ENCODE data around the gene SLC25A21. TPM values are rescaled to one million over a fixed set of nuclear protein-coding genes. Genes with fewer than 3 reads are reported as not detected.

Gene SLC25A21
- total RNA-seq, 1 experiment from 2014 or later = 37.0 TPM

DNA sequence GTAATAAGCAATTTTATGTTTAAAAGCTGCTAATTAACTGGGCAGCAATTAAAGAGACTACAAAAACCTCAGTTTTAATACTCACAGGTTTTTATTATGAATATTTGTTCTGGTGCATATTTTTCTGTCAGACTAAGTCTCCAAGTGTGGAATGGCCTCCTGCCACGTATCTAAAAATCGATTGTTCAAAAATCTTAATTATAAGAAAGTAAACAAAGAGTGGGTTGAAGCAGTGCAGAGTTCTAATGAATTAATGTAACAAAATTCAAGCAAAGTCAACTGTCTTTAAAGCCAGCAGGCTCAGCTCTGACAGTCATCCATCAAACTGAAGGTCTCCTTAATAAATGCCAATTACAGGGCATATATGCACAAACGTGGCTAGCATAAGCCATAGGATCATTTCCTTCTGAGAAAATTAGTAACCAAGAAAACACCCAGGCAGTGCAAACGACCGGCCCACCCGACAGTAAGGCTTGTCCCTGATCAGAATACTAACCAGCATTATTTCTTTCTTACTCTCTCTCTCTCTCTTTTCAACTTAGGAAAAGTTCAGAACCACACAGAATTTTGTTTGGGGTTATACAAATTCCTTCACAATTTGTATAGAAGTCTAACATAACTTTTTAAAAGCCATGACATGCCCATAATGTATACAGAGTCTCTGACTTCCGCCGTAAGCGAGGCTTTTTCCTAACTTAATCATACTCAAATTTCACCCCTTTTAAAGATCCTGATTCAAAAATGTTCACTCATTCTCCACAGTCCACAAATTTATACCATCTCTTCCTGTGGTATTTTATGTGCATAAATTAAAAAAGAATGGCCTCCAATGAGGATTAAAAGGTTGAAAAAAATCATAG is 83.8 kb downstream of the SLC25A21 start:
- peak; percentile 35 for DNase-seq (ENCODE audit: low read depth)

DNA sequence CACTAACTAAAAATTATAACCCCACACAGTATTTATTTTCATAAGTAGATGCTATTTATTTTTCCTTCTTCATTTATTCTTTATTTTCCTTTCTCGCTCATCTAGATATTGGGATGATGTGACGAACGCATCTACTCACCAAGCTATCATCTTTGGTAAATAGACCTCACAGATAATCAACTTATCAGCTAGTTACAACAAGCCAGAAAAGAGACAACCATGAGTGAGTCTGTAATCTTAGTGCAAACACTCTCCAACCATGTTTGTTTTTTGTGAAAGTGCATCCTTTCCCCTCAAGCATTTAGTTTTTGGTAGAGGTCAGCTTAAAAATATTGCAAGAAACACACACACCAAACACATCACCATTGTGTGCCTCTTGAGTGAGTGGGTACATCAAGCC is 84.9 kb downstream of the SLC25A21 start:
- no peak for DNase-seq (ENCODE audit: low read depth)

DNA sequence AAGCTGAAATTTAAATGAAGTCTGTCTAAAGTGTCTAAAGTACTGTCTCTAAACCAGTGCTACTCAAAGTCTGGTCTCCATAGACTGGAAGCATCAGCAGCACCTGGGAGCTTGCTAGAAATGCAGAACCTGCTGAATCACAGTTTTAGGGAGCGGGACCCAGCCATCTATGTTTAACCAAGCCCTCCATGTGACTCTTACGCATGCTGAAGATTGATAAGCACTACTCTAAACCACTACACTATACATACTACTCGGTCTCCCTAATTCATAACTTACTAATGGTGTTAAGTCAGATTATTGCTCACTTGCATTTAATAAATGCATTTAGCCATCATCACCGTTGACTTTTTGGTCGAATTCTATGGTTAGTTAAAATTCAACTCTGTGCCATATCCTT is 88.8 kb downstream of the SLC25A21 start:
- DNase-seq (ENCODE audit: low read depth) = peak; percentile 70

DNA sequence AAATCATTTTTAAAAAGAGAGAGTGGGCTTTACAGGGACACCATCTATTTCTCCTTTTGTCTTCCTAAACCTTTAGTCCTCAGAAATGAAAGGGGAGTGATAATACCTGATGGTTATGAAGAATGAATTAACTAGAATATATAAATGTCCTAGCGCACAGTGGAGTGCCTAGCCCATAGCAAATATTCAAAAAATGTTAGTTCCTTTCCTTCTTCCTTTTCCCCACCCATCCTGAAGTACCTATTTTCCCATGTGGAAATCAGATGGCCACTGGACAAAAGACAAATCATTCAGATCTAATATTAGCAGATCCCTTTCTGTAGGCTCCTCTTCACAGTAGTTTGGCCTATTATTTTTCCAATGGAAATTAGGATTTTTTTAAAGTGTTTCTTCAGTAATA is 90.0 kb downstream of the SLC25A21 start:
- DNase-seq (ENCODE audit: low read depth) = no peak

DNA sequence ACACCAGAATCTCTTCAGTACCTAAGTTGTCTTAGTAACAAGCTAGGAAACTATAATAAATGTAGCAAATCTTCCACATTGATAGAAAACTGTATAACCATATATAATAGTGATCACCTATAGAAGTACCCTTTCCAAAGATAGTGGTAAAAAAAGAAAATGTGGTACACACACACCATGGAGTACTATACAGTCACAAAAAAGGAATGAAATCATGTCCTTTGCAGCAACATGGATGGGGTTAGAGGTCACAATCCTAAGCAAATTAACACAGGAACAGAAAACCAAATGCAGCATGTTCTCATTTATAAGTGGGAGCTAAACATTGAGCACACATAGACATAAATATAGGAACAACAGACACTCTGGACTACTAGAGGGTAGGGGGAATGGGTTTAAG is 90.5 kb downstream of the SLC25A21 start:
- DNase-seq (ENCODE audit: low read depth) = no peak

DNA sequence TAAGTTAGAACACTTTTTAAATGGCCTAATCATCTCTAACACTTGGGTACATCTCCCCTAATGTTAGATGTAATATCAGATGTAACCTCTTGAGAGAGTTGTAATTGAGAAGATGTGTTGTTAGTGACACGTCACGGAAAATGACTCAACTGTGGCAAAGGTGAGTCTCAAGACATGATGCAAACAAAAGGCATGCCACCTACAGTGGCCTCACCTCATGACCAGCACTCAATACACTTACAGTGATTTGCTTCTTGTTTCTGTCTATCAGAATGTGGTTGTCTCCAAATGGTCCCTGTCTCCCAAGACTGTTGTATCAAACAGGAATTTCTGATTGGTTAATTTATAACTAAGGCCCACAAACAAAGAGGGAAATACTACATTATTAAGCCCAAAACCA is 91.2 kb downstream of the SLC25A21 start:
- DNase-seq (ENCODE audit: low read depth) = peak; percentile 95

DNA sequence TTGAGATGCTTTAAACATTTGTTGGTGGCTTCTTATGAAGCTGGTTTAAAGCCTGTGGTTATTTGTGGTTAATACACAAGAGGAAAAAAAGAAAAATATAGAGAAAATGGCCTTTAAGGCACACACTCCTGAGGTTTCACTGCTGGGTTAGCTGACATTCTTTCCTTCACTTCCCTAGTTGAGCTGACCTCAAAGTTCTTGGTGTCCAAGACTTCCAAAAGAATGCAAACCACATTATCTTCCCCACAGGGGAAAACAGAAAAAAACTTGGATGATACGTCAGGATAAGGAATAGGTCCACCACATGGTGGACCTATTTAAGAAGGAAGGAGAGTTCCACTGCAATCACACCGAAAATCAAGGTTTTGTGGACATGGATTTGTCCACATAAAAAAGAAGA is 94.3 kb downstream of the SLC25A21 start:
- DNase-seq (ENCODE audit: low read depth) = peak; percentile 61

DNA sequence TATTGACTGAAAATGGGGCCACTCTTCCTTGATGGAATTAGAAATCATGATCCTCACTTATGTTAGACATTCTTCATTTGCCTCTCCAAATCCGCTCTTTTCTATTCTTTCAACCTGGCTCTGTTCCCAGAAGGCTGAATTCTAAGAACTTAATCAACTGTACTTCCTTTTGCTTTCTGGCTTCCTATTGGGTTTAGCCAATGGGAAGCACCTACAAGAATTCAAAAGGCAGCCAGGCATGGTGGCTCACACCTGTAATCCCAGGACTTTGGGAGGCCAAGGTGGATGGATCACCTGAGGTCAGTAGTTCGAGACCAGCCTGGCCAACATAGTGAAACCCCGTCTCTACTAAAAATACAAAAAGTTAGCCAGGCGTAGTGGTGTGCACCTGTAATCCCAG is 98.1 kb downstream of the SLC25A21 start:
- DNase-seq (ENCODE audit: low read depth) = peak; percentile 58

DNA sequence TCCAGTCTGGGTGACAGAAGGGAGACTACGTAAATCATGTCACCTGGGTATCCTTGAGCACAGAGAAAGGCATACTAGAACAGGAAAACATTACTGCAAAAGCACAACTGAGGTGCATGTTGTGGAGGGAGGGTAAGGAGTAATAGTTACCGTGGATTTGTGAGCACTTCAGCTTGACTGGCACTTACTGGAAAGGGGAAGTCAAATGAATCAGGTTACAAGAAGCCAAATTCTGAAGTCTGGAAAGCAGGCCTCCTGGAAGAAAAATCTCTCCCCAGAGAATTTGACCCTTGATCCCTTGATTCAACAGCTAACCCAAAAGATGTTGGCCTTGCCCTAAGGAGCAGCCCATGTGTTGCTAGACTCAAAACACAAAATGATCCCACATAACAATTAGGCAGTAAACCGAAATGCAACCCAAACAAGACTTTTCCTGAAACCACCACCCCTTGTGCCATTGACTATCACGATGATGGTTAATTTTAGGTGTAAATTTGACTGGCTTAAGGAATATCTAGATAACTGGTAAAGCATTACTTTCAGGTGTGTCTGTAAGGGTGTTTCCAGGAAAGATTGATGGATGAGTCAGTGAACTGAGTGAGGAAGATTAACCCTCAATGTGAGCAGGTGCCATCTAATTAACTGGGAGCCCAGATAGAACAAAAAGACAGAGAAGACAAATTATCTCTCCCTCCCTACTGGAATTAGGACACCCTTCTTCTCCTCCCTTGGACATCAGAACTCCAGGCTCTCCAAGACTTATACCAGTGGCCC is 108.8 kb downstream of the SLC25A21 start:
- DNase-seq (ENCODE audit: low read depth) = no peak

DNA sequence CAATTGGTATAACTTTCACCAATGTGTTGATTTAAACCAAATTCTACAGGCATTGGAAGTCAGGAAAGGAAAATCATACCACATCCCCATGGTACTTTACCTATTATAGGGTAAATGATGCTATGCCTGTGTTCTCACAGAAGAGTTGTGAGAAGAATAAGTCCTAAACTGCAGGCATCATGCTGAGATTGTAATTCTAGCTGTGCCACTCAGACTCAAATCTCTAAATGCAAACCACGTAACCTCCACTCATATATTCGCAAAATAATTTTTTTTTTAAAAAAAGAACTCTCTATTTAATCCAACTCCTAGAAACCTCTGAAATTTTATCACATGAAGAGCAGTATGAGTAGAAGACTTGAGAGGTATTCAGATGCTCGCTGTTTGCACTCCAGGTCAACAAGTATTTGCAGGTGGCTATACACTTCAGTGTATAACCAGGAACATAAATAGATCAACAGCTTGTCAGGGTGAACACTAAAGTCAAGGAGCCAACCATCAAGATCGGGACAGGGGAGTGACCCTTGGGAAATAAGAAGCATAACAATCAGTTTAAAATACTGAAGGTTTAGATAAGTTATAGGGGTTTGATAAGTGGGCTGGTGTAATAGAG is 110.1 kb downstream of the SLC25A21 start:
- no peak for DNase-seq (ENCODE audit: low read depth)

DNA sequence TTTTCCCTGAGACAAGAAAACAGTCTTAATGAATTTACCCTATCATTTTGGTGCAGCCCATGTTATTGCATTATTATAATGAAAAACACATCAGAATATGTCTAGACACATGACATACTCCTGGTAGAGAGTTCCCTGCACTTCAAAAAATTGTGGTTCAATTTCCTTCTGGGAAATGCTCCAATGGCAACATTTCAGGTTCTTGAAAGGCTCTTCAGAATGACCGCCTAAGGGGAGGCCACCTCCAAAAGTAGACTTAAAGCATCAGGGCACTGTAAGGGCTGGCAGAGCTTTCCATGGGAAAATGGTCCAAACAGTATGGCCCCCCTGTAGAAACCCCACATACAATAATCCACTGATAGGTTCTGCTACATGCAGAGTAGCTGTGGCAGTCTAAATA is 110.7 kb downstream of the SLC25A21 start:
- peak; percentile 76 for DNase-seq (ENCODE audit: low read depth)

DNA sequence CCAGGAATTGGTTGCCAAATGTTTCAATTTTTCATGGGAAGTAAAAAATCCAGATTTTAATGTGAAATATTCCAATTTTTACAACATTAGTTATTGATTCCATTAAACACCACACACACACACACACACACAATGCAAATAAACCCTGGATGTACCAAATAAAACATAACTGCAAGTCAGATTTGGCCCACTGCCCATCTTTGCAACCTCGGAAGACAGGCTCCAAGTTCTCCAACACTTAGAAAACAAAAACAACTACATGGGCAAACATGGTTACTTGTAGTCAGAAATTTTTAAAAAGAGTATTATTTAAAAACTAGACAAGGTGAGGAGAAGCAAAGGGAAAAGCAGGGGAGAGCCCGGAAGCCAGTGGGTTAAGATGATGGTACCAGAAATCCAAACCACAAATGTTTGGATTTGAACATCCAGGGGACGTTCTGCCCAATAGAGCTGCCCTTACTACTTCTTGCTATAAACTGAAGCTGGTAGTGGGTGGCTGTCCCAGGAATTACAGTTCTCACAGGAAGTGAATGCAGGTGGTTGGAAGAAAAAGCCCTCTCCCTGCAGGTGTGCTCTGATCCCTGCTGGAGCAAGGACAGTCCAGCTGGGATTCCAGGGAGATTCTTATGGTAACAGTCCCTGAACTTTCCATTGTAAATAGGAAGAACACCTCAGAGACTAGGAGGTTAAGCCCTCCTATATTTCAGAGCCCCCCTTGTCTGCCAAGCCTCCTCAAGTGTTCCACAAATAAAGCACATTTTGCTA is 111.7 kb downstream of the SLC25A21 start:
- no peak for DNase-seq (ENCODE audit: low read depth)

DNA sequence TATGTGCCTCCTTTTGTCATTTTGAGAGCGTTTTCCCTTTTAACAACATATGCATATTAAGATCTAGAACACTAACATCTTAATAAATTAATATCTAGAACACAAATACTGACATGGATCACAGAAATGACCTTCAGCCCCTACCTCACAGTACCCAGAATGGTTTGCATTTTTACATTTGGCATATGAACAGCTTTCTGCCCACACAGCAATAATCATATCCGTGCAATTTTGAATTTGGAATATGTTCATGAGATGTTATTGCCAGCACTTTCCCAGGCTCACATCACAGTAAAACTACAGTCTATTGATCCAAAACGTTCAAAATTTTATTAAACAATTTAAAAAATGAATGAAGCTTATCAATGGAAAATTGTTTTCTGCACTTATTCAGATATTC is 114.6 kb downstream of the SLC25A21 start:
- no peak for DNase-seq (ENCODE audit: low read depth)

DNA sequence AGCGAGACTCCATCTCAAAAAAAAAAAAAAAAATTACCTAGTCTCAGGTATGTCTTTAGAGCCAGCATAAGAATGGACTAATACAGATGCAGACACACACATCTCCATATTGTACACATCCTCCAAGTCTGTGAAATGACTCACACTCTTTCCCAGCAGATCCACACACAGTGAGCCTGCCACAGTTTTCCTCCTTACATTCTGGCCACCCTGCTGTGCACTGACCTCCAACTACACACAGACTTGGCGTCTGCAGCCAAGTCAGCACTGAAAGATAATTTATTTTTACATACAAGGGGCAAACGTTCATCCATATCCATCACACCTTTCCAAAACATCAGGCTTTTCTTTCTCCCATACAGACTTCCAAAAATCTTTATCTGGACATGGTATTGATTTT is 115.9 kb downstream of the SLC25A21 start:
- DNase-seq (ENCODE audit: low read depth) = peak; percentile 96

DNA sequence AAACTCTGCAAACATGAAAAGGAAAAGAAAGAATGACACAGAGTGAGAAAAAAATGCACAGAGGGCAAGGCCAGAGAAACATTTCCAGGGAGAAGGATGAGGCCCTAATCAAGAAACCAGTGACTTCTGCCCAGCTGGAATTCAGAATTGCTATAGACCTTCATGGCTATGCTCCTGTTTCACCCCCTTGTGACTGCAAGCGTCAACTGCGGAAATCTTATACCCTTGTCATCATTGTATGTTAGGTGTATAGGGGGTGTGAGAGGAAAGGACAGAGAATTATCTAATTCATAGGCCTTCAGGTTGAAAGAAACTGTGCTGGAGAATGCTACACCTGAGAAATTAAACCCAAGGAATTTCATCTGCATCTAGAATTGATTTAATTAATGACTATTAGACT is 117.5 kb downstream of the SLC25A21 start:
- no peak for DNase-seq (ENCODE audit: low read depth)

DNA sequence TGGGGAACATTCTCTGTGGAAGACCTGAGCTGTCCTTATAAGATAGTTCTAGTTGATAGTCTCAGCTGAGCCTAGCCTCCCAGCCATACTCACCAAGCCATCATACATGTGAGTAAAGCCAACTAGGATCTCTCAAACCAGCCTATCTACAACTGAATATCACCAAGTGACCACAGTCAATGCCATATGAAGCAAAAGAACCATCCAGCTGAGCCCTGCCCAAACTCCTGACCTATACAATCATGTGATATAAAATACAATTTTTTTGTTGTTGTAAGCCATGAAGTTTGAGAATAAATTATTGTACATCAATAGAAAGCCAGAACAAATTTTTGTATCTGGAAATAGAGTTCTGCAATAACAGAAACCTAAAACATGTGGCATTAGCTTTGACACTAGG is 118.3 kb downstream of the SLC25A21 start:
- no peak for DNase-seq (ENCODE audit: low read depth)

DNA sequence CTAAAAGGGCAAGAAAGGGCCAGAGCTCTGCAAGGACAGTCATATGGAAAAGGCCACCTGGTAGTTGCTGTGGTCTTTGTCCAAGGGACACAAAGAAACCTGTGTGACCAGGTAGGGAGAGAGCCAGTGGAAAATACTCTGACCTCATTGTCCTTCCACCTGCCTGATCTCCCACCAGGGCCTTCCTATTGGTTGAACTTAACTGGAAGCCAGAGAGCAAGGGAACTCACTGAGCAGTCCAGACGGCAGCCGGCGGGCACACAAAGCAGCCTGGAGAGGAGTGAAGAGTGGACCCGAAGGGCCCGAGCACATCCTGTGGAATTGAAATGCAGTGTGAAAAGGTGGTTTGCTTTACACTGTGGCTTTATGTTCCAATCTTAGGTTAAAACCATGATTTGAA is 120.7 kb downstream of the SLC25A21 start:
- peak; percentile 42 for DNase-seq (ENCODE audit: low read depth)

DNA sequence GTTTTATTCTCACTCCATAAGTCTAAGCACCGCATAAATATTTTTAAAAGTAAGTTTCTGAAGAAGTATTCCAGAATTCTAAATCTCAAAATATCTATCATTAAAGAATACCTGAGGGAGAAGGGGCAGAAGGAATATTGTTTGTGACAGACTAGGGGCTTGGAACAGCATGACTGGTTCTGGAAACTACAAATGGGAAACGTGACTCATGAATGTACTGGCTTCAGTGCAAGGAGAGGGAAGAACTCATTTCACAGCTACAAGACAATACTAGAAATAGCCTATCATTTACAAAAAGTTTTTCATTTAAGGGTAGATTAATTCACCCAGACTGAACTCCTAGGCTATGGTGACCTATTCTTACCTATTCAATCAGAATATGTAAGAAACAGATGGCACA is 121.3 kb downstream of the SLC25A21 start:
- peak; percentile 73 for DNase-seq (ENCODE audit: low read depth)

DNA sequence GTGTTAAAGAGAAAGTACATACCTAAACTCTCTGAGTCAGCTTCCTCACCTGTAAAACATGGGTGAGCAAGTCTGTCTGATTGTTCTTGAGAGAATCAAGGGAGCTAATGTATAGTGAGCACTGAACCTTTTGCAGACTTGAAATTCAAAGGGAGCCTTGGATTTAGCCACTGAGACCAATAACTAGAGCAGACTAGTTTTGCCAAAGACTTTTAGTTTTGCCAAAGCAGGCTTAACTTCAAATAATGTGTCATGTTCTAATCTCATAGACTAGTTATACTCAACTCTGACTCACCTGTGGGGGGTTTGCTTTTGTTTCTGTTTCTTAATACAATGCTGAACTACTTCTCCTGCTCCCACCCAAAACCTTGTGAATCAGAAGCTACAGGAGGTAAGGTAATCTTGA is 123.7 kb downstream of the SLC25A21 start:
- DNase-seq (ENCODE audit: low read depth) = peak; percentile 93

DNA sequence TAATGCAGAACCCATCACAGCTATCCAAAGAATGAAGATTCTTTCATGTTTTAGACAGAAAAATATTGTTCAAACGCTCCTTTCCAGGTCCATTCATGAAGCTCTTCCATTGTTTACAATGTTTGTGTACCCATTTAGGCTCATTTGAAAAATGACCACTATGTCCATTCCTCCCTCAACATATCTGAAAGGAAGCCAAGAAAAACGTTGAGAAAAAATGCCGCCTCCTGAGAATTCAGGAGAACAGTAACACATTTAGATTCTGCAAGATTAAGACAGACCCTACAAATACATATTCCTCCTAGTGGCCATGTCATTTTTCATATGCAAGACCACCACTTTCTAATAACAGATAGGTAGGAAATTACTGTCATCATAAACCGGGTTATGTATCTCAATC is 124.4 kb downstream of the SLC25A21 start:
- no peak for DNase-seq (ENCODE audit: low read depth)

DNA sequence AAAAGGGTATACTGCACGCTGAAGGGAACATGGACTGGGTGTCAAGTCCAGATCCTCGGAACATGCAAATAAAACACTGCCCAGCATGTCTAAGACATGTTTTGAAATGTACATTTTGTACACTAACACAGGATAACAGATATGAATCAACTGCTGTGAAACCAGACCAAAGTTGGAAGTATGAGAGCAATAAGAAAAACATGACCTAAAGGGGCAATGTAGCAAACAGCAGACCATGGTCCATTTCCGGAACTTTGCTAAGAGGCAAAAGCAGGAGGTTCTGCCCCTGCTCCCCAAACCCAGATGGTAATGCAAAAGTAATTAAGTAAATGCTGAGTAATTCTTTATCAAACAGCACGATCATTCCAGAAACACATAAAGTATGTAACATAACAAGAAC is 125.2 kb downstream of the SLC25A21 start:
- DNase-seq (ENCODE audit: low read depth) = no peak

DNA sequence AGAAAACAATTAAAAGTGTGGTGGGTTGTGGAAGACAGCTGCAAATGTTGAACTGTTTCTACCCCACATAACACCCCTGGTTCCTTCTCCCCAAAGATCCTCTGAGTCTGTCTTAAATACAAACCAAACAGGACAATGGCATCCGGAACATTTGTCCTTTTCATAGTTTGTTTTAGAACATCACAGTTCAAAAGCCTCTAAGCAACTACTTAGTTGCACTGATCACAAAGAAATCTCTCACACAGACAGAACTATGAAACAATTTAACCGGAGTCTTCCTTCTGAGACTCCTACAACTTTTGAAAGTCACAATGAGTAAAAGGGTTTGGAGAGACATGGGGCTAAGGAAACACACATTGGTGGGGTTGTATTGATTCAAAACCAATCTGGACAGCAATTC is 125.6 kb downstream of the SLC25A21 start:
- no peak for DNase-seq (ENCODE audit: low read depth)

All from Daoy (cell line).